Panc1 (cell line): ENCODE results near the gene GSC2. TPM values are rescaled to one million over a fixed set of nuclear protein-coding genes. Genes with fewer than 3 reads are reported as not detected.

ENCODE experiments used
- ATAC-seq: fragments of 200-7000 bp; cut with Tn5 transposase; 2 replicates; pipeline ENCODE4 v1.9.1; 2020; ENCODE audit warnings: mild to moderate bottlenecking, moderate library complexity
- BruUV-seq: library from RNA; stranded (reverse); fragments of 400-500 nt; replicated peaks from 2 replicates; lab custom pipeline; 2021; lab: Mats Ljungman, UMichigan
- CTCF ChIA-PET: fragments of 300-600 bp; sonication (Branson Sonifier 250); formaldehyde crosslinking; loops from one replicate; lab custom pipeline; 2022; ENCODE audit warnings: antibody characterized with exemption; lab: Charles Lee
- POLR2A ChIA-PET: fragments of 300-600 bp; sonication (Branson Sonifier 250); formaldehyde crosslinking; loops from one replicate; lab custom pipeline; 2022; ENCODE audit warnings: antibody characterized with exemption; lab: Charles Lee
- DNase-seq: peaks from one replicate; pipeline ENCODE4 v3.0.0-alpha.2; 2010; ENCODE audit warnings: low read depth, low spot score
- H3K27ac ChIP-seq: 2 replicates; pipeline ENCODE4 v1.5.1; 2011; ENCODE audit warnings: mild to moderate bottlenecking, low read length, inconsistent platforms
- H3K27me3 ChIP-seq: fragments of 200-500 bp; sonication (Bioruptor generic); 2 replicates; pipeline ENCODE4 v1.6.0; 2014; ENCODE audit warnings: low read length, inconsistent platforms; ENCODE audit not compliant: control insufficient read depth, insufficient read depth
- H3K36me3 ChIP-seq: fragments of 200-500 bp; sonication (Bioruptor generic); 2 replicates; pipeline ENCODE4 v1.5.1; 2014; ENCODE audit warnings: inconsistent platforms, mild to moderate bottlenecking, low read length, moderate library complexity; ENCODE audit not compliant: control insufficient read depth, insufficient read depth
- H3K4me1 ChIP-seq: 2 replicates; pipeline ENCODE4 v1.5.1; 2011; ENCODE audit warnings: inconsistent platforms, mild to moderate bottlenecking, low read length, moderate library complexity; ENCODE audit not compliant: control insufficient read depth, insufficient read depth
- H3K4me3 ChIP-seq, 2 experiments: 2 replicates each; pipeline ENCODE4 v1.5.1; 2011 to 2012; ENCODE audit warnings: low read depth in 2 of 2, low read length in 2 of 2, mild to moderate bottlenecking in 2 of 2, inconsistent platforms in 1 of 2, moderate library complexity in 1 of 2
- H3K9me3 ChIP-seq: fragments of 200-500 bp; sonication (Bioruptor generic); 2 replicates; pipeline ENCODE4 v1.5.1; 2014; ENCODE audit warnings: low read depth, mild to moderate bottlenecking, inconsistent platforms, low read length, moderate library complexity; ENCODE audit not compliant: control insufficient read depth, insufficient read depth
- POLR2AphosphoS5 ChIP-seq: IDR thresholded peaks from 2 replicates; pipeline ENCODE4 v1.6.1; 2012; ENCODE audit warnings: mild to moderate bottlenecking, low read depth, low read length, moderate library complexity
- SIN3A ChIP-seq: IDR thresholded peaks from 2 replicates; pipeline ENCODE4 v1.6.1; 2012; ENCODE audit warnings: low read depth, mild to moderate bottlenecking, low read length, moderate library complexity, borderline replicate concordance; ENCODE audit not compliant: insufficient read depth
- TCF7L2 ChIP-seq: IDR thresholded peaks from 2 replicates; pipeline ENCODE4 v1.6.1; 2011; ENCODE audit warnings: mild to moderate bottlenecking, low read depth, low read length, inconsistent platforms
- in situ Hi-C: cut with HindIII; loops from 2 replicates; pipeline ENCODE4 v1.10.0; 2016; ENCODE audit warnings: low sequenced_read_pairs, low pct_unique_long_range_greater_than_20kb
- intact Hi-C: fragments of 100-400 bp; cut with micrococcal nuclease; formaldehyde crosslinking; loops from one replicate; pipeline ENCODE4 v1.10.0; 2022; ENCODE audit not compliant: unreplicated experiment
- total RNA-seq: library from RNA; stranded (reverse); gene quantifications from one replicate; pipeline ENCODE4 v1.2.1, GENCODE V29; 2021; ENCODE audit not compliant: unreplicated experiment
- TF ChIP-seq, protein P1 (sequence below), 2 experiments: IDR thresholded peaks; 2 replicates each; pipeline ENCODE4 v1.6.1; 2011 to 2012; ENCODE audit warnings: low read depth in 2 of 2, control low read depth in 1 of 2, low read length in 1 of 2, mild to moderate bottlenecking in 1 of 2, moderate library complexity in 1 of 2; ENCODE audit not compliant: insufficient read depth in 1 of 2
- TF ChIP-seq, protein P2 (sequence below): fragments of 450-650 bp; IDR thresholded peaks from 2 replicates; pipeline ENCODE4 v1.5.1; 2017; ENCODE audit warnings: mild to moderate bottlenecking

Gene GSC2
- total RNA-seq, 1 experiment from 2014 or later = 0.23 TPM

- POLR2A ChIA-PET = no interaction called here
- peak overlapping the region; percentile 61 to 70 for H3K4me3 ChIP-seq
- in situ Hi-C loops = no loop called here
- BruUV-seq = no TSS peak
- TF ChIP-seq, protein P1, sequence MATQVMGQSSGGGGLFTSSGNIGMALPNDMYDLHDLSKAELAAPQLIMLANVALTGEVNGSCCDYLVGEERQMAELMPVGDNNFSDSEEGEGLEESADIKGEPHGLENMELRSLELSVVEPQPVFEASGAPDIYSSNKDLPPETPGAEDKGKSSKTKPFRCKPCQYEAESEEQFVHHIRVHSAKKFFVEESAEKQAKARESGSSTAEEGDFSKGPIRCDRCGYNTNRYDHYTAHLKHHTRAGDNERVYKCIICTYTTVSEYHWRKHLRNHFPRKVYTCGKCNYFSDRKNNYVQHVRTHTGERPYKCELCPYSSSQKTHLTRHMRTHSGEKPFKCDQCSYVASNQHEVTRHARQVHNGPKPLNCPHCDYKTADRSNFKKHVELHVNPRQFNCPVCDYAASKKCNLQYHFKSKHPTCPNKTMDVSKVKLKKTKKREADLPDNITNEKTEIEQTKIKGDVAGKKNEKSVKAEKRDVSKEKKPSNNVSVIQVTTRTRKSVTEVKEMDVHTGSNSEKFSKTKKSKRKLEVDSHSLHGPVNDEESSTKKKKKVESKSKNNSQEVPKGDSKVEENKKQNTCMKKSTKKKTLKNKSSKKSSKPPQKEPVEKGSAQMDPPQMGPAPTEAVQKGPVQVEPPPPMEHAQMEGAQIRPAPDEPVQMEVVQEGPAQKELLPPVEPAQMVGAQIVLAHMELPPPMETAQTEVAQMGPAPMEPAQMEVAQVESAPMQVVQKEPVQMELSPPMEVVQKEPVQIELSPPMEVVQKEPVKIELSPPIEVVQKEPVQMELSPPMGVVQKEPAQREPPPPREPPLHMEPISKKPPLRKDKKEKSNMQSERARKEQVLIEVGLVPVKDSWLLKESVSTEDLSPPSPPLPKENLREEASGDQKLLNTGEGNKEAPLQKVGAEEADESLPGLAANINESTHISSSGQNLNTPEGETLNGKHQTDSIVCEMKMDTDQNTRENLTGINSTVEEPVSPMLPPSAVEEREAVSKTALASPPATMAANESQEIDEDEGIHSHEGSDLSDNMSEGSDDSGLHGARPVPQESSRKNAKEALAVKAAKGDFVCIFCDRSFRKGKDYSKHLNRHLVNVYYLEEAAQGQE (IDR thresholded peaks at IDR 0.05; ENCODE audit: insufficient read depth in 1 of 2, low read depth in 2 of 2, low read length in 1 of 2) = no peak
- TF ChIP-seq SIN3A = no peak
- TF ChIP-seq POLR2AphosphoS5 = no peak
- TF ChIP-seq, protein P2, sequence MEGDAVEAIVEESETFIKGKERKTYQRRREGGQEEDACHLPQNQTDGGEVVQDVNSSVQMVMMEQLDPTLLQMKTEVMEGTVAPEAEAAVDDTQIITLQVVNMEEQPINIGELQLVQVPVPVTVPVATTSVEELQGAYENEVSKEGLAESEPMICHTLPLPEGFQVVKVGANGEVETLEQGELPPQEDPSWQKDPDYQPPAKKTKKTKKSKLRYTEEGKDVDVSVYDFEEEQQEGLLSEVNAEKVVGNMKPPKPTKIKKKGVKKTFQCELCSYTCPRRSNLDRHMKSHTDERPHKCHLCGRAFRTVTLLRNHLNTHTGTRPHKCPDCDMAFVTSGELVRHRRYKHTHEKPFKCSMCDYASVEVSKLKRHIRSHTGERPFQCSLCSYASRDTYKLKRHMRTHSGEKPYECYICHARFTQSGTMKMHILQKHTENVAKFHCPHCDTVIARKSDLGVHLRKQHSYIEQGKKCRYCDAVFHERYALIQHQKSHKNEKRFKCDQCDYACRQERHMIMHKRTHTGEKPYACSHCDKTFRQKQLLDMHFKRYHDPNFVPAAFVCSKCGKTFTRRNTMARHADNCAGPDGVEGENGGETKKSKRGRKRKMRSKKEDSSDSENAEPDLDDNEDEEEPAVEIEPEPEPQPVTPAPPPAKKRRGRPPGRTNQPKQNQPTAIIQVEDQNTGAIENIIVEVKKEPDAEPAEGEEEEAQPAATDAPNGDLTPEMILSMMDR = no peak
- TF ChIP-seq TCF7L2 = no peak
- intact Hi-C loops = no loop called here
- DNase-seq = no peak
- ATAC-seq = peak; percentile 28; the same call in 1 of the 2 replicates
- H3K9me3 ChIP-seq = no peaks in the 10 kb centered on the region
- peak overlapping the region; percentile 70 for H3K27ac ChIP-seq
- H3K36me3 ChIP-seq = 0 out of 2 replicates have a peak, but pooled peaks cover 3% of the 10 kb centered on the region
- CTCF ChIA-PET = interaction anchor here (0.5 kb wide), 1 partner anchor 1432 kb away, joined by 6 read pairs; no protein-coding TSS in a partner anchor
- H3K4me1 ChIP-seq = peaks cover 8% of the 10 kb centered on the region
- H3K27me3 ChIP-seq = no peaks in the 10 kb centered on the region
Measured at GRCh38 chr22:19120829-19121630, 29.1 kb downstream of the GSC2 start.

GRCh38 chr22:19119949-19120348 is 30.1 kb downstream of the GSC2 start:
- intact Hi-C loops = no loop called here
- H3K9me3 ChIP-seq = no peaks in the 10 kb centered on the region
- TF ChIP-seq POLR2AphosphoS5 = no peak
- TF ChIP-seq, protein P1 (IDR thresholded peaks at IDR 0.05; ENCODE audit: insufficient read depth in 1 of 2, low read depth in 2 of 2, low read length in 1 of 2) = no peak
- TF ChIP-seq TCF7L2 = no peak
- TF ChIP-seq SIN3A = no peak
- TF ChIP-seq, protein P2 = no peak
- CTCF ChIA-PET = no interaction called here
- BruUV-seq = no TSS peak
- POLR2A ChIA-PET = no interaction called here
- no peak for ATAC-seq
- H3K27me3 ChIP-seq = no peaks in the 10 kb centered on the region
- peaks cover 8% of the 10 kb centered on the region for H3K4me1 ChIP-seq
- no peak overlapping the region for H3K4me3 ChIP-seq
- H3K27ac ChIP-seq = no peak overlapping the region
- in situ Hi-C loops = no loop called here
- 0 out of 2 replicates have a peak, but pooled peaks cover 3% of the 10 kb centered on the region for H3K36me3 ChIP-seq
- no peak for DNase-seq
